Mesenchymal stem cell (in vitro differentiated cells and primary cell): ENCODE data around the gene APOA4.

Experiments
- DNase-seq: peaks from one replicate; pipeline ENCODE4 v3.0.0-alpha.2; 2013
- H2AFZ ChIP-seq: one replicate; pipeline ENCODE4 v1.6.1; 2013; ENCODE audit warnings: low read depth, mild to moderate bottlenecking, control low read depth, inconsistent platforms, low read length, moderate library complexity
- H2AK5ac ChIP-seq: 2 replicates; pipeline ENCODE4 v1.6.1; 2013; ENCODE audit warnings: low read length, moderate library complexity, mild to moderate bottlenecking, inconsistent platforms; ENCODE audit not compliant: severe bottlenecking
- H2BK120ac ChIP-seq: one replicate; pipeline ENCODE4 v1.6.1; 2013; ENCODE audit warnings: low read depth, mild to moderate bottlenecking, inconsistent platforms, low read length, moderate library complexity
- H2BK12ac ChIP-seq, 2 experiments: one replicate each; pipeline ENCODE4 v1.6.1; 2013; ENCODE audit warnings: inconsistent platforms in 2 of 2, low read length in 2 of 2, mild to moderate bottlenecking in 2 of 2, moderate library complexity in 2 of 2, control low read depth in 1 of 2
- H2BK15ac ChIP-seq: one replicate; pipeline ENCODE4 v1.6.1; 2013; ENCODE audit warnings: mild to moderate bottlenecking, low read depth, inconsistent platforms; ENCODE audit not compliant: poor library complexity, severe bottlenecking
- H2BK5ac ChIP-seq: 2 replicates; pipeline ENCODE4 v1.6.1; 2013; ENCODE audit warnings: low read depth, mild to moderate bottlenecking, low read length, control low read depth, inconsistent platforms; ENCODE audit not compliant: poor library complexity, severe bottlenecking
- H3K14ac ChIP-seq, 2 experiments: one replicate each; pipeline ENCODE4 v1.6.1; 2013; ENCODE audit warnings: inconsistent platforms in 2 of 2, low read length in 2 of 2, control low read depth in 1 of 2, mild to moderate bottlenecking in 1 of 2, moderate library complexity in 1 of 2
- H3K18ac ChIP-seq, 2 experiments: one replicate each; pipeline ENCODE4 v1.6.1; 2013; ENCODE audit warnings: inconsistent platforms in 2 of 2, low read length in 2 of 2, control low read depth in 1 of 2, low read depth in 1 of 2, mild to moderate bottlenecking in 1 of 2
- H3K23ac ChIP-seq, 2 experiments: one replicate each; pipeline ENCODE4 v1.6.1; 2013; ENCODE audit warnings: inconsistent platforms in 2 of 2, low read length in 2 of 2, mild to moderate bottlenecking in 2 of 2, moderate library complexity in 2 of 2, control low read depth in 1 of 2
- H3K27ac ChIP-seq: 2 replicates; pipeline ENCODE4 v1.5.1; 2013; ENCODE audit warnings: mild to moderate bottlenecking, moderate library complexity, low read length, control low read depth, inconsistent platforms; ENCODE audit not compliant: poor library complexity, severe bottlenecking
- H3K27me3 ChIP-seq, 2 experiments: 2 replicates each; pipeline versions ENCODE4 v1.6.1 to v1.7.0; 2013; ENCODE audit warnings: low read length in 2 of 2, mild to moderate bottlenecking in 2 of 2, moderate library complexity in 2 of 2, control low read depth in 1 of 2, inconsistent platforms in 1 of 2; ENCODE audit not compliant: control insufficient read depth in 1 of 2, insufficient read depth in 1 of 2
- H3K36me3 ChIP-seq, 2 experiments: 2 replicates each; pipeline versions ENCODE4 v1.6.1 to v1.7.0; 2013; ENCODE audit warnings: low read length in 2 of 2, control low read depth in 1 of 2, inconsistent platforms in 1 of 2, low read depth in 1 of 2, mild to moderate bottlenecking in 1 of 2; ENCODE audit not compliant: insufficient read depth in 2 of 2, control insufficient read depth in 1 of 2
- H3K4ac ChIP-seq, 2 experiments: one replicate each; pipeline ENCODE4 v1.6.1; 2013; ENCODE audit warnings: inconsistent platforms in 2 of 2, low read length in 2 of 2, mild to moderate bottlenecking in 2 of 2, moderate library complexity in 2 of 2, control low read depth in 1 of 2, low read depth in 1 of 2
- H3K4me1 ChIP-seq: 2 replicates; pipeline ENCODE4 v1.6.1; 2013; ENCODE audit warnings: low read depth, low read length, control low read depth; ENCODE audit not compliant: control insufficient read depth, insufficient read depth
- H3K4me2 ChIP-seq: 2 replicates; pipeline ENCODE4 v1.6.1; 2013; ENCODE audit warnings: low read length, mild to moderate bottlenecking, inconsistent platforms; ENCODE audit not compliant: poor library complexity, severe bottlenecking
- H3K4me3 ChIP-seq, 2 experiments: 2 replicates each; pipeline versions ENCODE4 v1.5.1 to v1.7.0; 2013; ENCODE audit warnings: low read length in 2 of 2, mild to moderate bottlenecking in 2 of 2, control low read depth in 1 of 2, low read depth in 1 of 2; ENCODE audit not compliant: insufficient read depth in 1 of 2
- H3K79me1 ChIP-seq: replicated peaks from 2 replicates; pipeline ENCODE4 v1.6.1; 2013; ENCODE audit warnings: mild to moderate bottlenecking, control low read depth, low read length, inconsistent platforms; ENCODE audit not compliant: poor library complexity, severe bottlenecking
- H3K9ac ChIP-seq: 2 replicates; pipeline ENCODE4 v1.7.0; 2013; ENCODE audit warnings: mild to moderate bottlenecking, low read length, moderate library complexity
- H3K9me3 ChIP-seq: 2 replicates; pipeline ENCODE4 v1.7.0; 2013; ENCODE audit warnings: mild to moderate bottlenecking, low read length; ENCODE audit not compliant: control insufficient read depth
- H4K8ac ChIP-seq: one replicate; pipeline ENCODE4 v1.6.1; 2013; ENCODE audit warnings: inconsistent platforms, mild to moderate bottlenecking, low read length, moderate library complexity
- H4K91ac ChIP-seq: one replicate; pipeline ENCODE4 v1.6.1; 2013; ENCODE audit warnings: mild to moderate bottlenecking, low read length, inconsistent platforms
- WGBS: methylation state at CpG from one replicate; pipeline ENCODE4 v1.1.7; 2013; ENCODE audit warnings: mixed read lengths; 5-methylcytosine and 5-hydroxymethylcytosine counted together

The APOA4 gene

GRCh38 chr11:116856423-116856822 lies 33.3 kb upstream of the APOA4 start:
- H3K18ac ChIP-seq: no peak overlapping the region
- H3K27me3 ChIP-seq: no peaks in the 10 kb centered on the region
- H2AK5ac ChIP-seq: no peak overlapping the region
- H4K91ac ChIP-seq: no peak overlapping the region
- H2AFZ ChIP-seq: no peak overlapping the region
- H3K4me1 ChIP-seq: peaks cover 13% of the 10 kb centered on the region
- H3K4ac ChIP-seq: no peak overlapping the region
- H3K9me3 ChIP-seq: no peaks in the 10 kb centered on the region
- no peak overlapping the region for H3K23ac ChIP-seq
- H2BK15ac ChIP-seq: no peak overlapping the region
- H3K14ac ChIP-seq: no peak overlapping the region
- H3K27ac ChIP-seq: no peak overlapping the region
- H3K4me3 ChIP-seq: no peak overlapping the region
- DNase-seq: no peak
- no peak overlapping the region for H2BK12ac ChIP-seq
- no peak overlapping the region for H3K4me2 ChIP-seq
- no peak overlapping the region for H3K9ac ChIP-seq
- H2BK5ac ChIP-seq: no peak overlapping the region
- H4K8ac ChIP-seq: no peak overlapping the region
- H3K79me1 ChIP-seq: peaks cover 9% of the 10 kb centered on the region
- 97% methylated on average over 5 of the region's 5 CpGs for WGBS
- H3K36me3 ChIP-seq: peaks cover 24 to 57% of the 10 kb centered on the region in 2 experiments
- no peak overlapping the region for H2BK120ac ChIP-seq

- no peak overlapping the region for H3K4me3 ChIP-seq
Observed at GRCh38 chr11:116855413-116855812, 32.3 kb upstream of the APOA4 start.

GRCh38 chr11:116853461-116854073 lies 30.5 kb upstream of the APOA4 start:
- H3K4ac ChIP-seq: peak overlapping the region in 1 of 2 experiments; percentile 17
- H3K4me1 ChIP-seq: peaks cover 13% of the 10 kb centered on the region
- peak overlapping the region; percentile 64 for H2BK120ac ChIP-seq
- peak; percentile 94 for DNase-seq
- H3K9me3 ChIP-seq: no peaks in the 10 kb centered on the region
- H3K36me3 ChIP-seq: peaks cover 20 to 39% of the 10 kb centered on the region in 2 experiments
- no peak overlapping the region for H4K91ac ChIP-seq
- WGBS: 39% methylated on average over 4 of the region's 6 CpGs
- peak overlapping the region; percentile 3 for H4K8ac ChIP-seq
- H2BK15ac ChIP-seq: no peak overlapping the region
- peak overlapping the region; percentile 8 to 61 for H2BK12ac ChIP-seq
- H2AK5ac ChIP-seq: no peak overlapping the region
- H3K27ac ChIP-seq: peak overlapping the region; percentile 33
- no peak overlapping the region for H3K4me2 ChIP-seq
- H2AFZ ChIP-seq: no peak overlapping the region
- H3K23ac ChIP-seq: no peak overlapping the region
- H3K18ac ChIP-seq: peak overlapping the region; percentile 71 to 79
- peak overlapping the region; percentile 68 for H3K9ac ChIP-seq
- no peaks in the 10 kb centered on the region for H3K27me3 ChIP-seq
- H3K4me3 ChIP-seq: peak overlapping the region in 1 of 2 experiments; percentile 43
- no peak overlapping the region for H2BK5ac ChIP-seq
- no peak overlapping the region for H3K14ac ChIP-seq
- H3K79me1 ChIP-seq: peaks cover 12% of the 10 kb centered on the region

More at GRCh38 chr11:116855413-116855812, 32.3 kb upstream of the APOA4 start:
- Histone ChIP-seq H3K27ac (no peak overlapping the region), H3K4me2 (no peak overlapping the region), H2BK12ac (peak overlapping the region in 1 of 2 experiments; percentile 7), H2BK5ac (no peak overlapping the region), H3K23ac (no peak overlapping the region), H3K36me3 (peaks cover 21 to 48% of the 10 kb centered on the region in 2 experiments), H3K9ac (no peak overlapping the region), H3K27me3 (no peaks in the 10 kb centered on the region), H3K9me3 (no peaks in the 10 kb centered on the region), H4K91ac (no peak overlapping the region), H2AK5ac (no peak overlapping the region), H2BK15ac (no peak overlapping the region), H3K4ac (no peak overlapping the region), H2AFZ (no peak overlapping the region), H3K14ac (no peak overlapping the region), H4K8ac (peak overlapping the region; percentile 51), H3K4me1 (peaks cover 13% of the 10 kb centered on the region), H3K79me1 (peaks cover 9% of the 10 kb centered on the region), H3K18ac (no peak overlapping the region), H2BK120ac (no peak overlapping the region)
- no peak for DNase-seq
- WGBS: 95% methylated on average over 6 of the region's 7 CpGs

- peaks cover 12% of the 10 kb centered on the region for H3K79me1 ChIP-seq
Observed at GRCh38 chr11:116852261-116853031, 29.3 kb upstream of the APOA4 start.

More at GRCh38 chr11:116852261-116853031, 29.3 kb upstream of the APOA4 start:
- 55% methylated on average over 4 of the region's 5 CpGs for WGBS
- Histone ChIP-seq H3K27ac (no peak overlapping the region), H3K4me2 (no peak overlapping the region), H3K27me3 (no peaks in the 10 kb centered on the region), H2AFZ (no peak overlapping the region), H3K4ac (no peak overlapping the region), H2BK12ac (peak overlapping the region; percentile 28 to 91), H3K9me3 (no peaks in the 10 kb centered on the region), H3K36me3 (peaks cover 15 to 36% of the 10 kb centered on the region in 2 experiments), H2BK120ac (no peak overlapping the region), H3K9ac (peak overlapping the region; percentile 52), H3K14ac (peak overlapping the region in 1 of 2 experiments; percentile 27), H2BK15ac (no peak overlapping the region), H3K4me3 (no peak overlapping the region), H4K8ac (no peak overlapping the region), H3K4me1 (peaks cover 13% of the 10 kb centered on the region), H4K91ac (no peak overlapping the region), H2AK5ac (peak overlapping the region; percentile 71), H3K23ac (no peak overlapping the region), H2BK5ac (no peak overlapping the region), H3K18ac (peak overlapping the region in 1 of 2 experiments; percentile 61)
- DNase-seq: peak; percentile 63
